Activated CD4-positive, alpha-beta T cell treated with anti-CD3 and anti-CD28 coated beads, Interleukin-2, amount 50 U/mL, for 48 hours (primary cell): Measurements from ENCODE around the gene KAT6B.

Source experiments
- DNase-seq, 2 experiments: peaks; one replicate each; pipeline ENCODE4 v3.0.0-alpha.2; 2020

Gene KAT6B

DNA sequence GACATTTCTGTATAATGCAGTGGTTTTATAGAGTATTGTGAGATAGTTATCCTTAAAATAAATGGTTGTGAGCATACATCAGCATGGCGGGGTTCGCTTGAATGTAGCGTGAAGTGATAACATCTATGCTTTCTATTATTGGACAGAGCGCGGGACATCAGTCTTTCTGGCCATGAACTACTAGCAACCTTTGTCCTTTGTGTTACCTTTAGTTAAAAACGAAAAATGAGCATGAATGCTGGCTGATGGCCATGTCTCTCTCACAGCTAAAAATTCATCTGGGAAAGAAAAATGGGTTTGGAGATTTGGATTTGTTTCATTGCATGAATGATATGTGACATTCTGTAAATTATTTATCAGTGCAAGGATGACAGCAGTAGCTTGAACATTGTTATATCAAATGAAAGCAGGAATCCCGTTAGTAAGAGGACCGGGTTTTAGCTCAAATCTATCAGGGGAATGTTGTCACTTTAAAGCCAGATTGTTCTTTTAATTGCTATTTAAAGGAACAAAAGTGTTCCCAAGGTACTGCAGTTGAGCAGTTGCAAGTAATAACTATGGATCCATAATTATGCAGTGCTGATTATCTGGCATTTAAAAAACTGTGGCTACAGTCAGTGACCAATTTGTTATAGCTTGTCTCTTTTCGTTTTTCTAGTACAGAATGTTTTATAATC lies 131.0 kb downstream of the KAT6B start:
- no peak for DNase-seq

DNA sequence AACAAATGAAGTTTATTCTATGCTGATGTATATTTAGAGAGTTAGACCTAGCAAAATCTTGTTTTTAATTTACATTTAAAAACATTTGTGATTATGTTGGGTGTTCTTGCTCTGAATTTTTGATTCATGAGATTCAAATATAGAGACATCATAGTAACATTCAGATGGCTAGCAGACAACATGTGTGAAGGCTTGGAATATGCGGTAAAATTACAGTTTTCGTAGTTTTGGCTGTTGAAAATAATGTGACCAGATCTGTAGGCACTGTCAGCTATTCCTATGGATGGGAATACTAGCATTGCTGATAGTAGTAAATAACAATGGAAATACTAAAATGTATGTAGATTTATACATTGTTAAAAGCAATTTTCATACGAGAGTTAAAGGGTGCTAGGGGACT lies 131.9 kb downstream of the KAT6B start:
- no peak for DNase-seq

DNA sequence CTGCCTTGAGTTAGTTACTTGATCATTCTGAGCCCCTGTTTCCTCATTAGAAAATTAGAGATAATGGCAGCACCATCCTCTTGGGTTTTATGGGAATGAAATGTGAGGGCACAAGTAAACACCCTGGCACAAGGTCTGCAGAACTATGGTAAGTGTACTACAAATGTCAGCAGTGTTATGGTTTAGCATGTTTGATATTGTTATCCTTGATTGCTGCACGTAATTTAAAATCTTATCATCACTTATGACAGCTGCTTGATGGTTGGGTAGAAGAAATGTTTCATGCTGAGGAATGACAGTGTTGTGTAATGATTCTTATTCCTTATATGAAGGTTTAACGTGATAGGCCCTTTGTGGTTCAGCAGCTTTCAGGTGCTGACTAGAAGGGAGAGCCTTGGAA lies 134.3 kb downstream of the KAT6B start:
- no peak for DNase-seq

DNA sequence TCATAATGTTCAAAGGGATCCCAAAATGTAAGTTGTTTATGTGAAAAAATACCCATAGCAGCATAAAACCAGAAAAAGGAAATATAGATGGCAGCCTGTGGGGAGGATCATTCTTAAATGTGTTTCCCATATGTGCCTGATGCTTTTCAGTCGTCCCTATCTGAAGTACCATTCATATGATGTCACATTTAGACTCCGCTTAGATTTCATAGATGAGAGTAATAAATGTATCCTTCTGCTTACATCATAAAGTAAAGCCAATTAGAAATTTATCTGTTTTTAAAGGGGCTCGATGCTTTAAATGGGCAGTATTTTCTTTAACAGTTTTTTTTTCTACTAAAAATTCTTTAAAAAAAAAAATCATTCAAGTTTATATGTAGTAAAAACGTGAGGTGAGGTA lies 136.1 kb downstream of the KAT6B start:
- no peak for DNase-seq

DNA sequence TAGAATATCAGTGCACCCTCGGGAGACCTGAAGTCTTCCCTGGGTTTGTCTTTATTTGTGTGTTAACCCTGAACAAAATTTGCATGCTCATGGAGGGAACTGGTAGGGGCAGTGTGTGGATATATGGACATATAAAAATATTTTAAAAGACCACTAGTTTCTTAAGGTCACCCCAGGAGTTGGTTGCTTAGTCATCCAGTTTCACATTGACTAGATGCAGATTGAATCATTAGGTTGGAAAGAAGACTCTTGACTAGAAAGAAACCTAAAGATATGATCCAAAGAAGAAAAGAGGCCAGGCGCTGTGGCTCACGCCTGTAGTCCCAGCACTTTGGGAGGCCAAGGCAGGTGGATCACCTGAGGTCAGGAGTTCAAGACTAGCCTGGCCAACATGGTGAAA lies 137.1 kb downstream of the KAT6B start:
- no peak for DNase-seq

DNA sequence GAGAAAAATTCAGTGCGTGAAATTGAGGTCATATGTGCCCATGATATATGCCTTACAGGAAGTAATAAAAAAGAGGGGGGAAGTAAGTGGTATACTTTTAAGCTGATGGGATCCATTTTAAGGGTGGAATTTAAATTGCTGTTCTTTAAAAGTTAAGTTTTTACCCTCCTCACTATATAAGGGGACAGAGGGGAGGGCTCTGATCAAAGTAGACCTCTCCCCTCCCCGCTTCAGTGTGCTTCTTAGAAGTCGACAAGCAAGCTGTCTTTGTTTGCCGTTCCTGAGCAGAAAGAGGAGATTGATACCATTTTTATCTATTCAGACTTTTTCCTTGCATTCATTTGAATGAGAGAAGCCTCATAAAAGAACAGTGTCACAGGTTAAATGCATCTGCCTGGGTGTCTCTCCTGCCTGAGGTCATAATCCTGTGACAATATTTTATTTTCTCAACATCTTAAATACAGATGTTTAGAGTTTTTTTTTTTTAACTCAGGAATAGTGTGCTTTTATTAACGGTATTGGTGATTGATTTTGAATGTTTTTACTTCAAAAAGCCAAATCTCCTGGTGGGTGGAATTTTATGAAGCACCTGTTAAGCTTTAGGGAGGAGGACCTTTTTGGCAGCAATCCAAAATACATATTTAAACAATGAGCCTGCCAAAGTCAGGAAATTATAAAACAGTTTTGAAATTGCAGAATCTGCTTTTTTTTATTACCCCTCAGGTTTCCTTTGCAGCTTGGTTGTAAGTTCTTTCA lies 141.7 kb downstream of the KAT6B start:
- DNase-seq: no peak

DNA sequence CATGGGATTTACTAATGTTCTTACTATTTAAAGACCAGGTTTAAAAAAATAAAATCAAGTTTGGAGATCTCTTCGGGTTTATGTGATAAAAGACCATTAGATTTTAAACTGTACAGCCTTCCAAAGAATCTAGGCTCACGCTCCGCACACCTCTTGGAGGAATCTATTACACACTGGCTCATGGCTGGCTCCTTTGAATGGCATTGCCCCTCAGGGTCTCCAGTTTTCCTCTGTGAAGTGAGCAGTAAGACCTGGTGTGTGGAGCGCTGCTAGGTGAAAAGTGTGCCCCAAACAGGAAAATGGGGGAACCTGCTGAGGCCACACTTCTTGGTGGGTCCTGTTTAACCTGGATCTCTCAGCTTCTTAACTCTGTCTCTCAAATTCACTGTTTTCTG lies 142.3 kb downstream of the KAT6B start:
- no peak for DNase-seq

DNA sequence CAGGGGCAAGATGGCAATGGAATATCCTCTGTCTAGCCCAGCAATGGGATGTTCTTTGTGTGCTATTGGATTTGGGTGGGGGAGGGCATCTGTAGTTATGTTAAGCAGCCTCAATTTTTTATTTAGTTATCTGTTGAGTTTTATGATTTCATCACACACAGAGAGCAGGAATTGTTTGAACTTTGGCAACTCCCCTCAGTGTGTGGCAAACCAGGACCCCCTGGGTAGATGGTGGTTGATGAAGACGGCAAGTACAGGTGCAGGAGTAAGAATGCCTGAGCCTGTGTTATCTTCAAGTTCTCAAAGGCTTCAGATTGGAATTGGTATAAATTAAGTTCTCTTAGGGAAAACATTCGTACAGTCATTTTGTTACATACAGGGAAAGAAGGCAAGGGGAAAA lies 142.7 kb downstream of the KAT6B start:
- no peak for DNase-seq

DNA sequence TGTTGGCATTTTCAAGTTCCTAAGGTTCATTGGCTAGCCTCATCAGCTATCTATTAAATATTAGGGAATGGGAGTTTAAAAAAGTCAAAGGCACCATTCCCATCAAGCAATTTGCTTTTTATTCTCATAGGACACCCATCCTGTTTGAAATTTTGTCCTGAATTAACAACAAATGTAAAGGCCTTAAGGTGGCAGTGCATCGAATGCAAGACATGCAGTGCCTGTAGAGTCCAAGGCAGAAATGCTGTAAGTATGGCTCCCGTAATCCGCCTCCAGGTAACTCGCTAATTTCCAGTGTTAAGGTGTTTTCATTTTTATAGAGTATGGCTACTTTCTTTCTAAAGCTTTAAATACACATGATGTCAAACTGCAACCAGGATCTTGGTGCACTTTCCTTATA lies 143.1 kb downstream of the KAT6B start:
- DNase-seq: no peak

DNA sequence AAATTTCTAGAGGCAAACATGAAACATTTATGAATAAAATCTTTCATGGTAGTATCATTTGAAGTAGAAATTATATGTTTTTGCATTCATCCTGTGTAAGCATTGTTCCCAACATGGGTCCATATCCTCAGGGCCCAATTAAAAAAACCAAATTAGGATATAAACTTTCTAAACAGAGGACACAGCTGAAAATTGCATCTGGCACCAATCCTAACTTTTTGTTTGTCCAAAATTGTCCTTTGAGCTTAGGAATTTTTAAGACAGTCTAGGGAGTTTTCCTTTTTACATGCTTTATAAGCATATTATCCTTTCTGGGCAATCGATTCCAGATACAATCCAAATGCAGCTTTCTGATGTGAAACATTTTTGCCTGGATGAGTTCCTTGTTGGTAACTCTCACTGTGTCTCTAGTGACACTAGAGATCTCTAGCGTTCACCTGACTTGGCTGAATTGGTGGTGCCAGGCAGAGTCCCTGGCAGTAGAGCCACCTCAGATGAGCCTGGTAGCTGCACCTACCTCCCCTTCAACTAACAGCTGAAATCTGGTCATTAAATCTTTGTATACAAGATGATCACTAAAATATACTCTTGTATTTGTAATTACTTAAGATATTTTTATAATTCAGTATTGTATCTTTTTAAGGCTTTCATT lies 147.5 kb downstream of the KAT6B start:
- no peak for DNase-seq

DNA sequence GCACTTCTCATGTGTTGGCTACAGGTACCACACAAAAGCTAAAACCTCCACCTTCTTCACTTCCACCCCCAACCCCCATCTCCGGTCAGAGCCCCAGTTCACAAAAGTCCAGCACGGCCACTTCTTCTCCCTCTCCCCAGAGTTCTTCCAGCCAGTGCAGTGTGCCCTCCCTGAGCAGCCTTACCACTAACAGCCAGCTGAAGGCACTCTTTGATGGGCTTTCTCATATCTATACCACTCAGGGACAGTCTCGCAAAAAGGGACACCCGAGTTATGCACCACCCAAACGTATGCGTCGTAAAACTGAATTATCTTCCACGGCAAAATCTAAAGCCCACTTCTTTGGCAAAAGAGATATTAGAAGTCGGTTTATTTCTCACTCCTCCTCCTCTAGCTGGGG lies 149.4 kb downstream of the KAT6B start:
- no peak for DNase-seq

DNA sequence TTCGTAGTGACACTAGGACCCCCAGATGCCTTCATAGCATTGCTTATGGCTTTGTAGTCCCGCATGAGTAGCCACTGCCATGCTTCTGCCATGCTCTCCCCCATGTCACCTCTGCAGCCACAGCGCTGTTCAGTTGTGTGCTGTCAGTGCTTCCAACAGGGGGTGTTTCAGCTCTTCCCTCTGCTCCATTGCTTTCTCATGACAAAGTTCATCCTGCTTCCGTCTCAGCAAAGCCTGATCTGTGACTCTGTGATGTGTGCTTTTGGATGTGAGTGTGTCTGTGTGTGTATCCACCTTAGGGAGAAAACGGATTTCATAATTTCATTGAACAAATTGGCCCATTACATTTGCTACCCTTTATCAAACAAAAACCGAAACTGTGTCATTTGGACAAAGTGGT lies 150.2 kb downstream of the KAT6B start:
- no peak for DNase-seq

DNA sequence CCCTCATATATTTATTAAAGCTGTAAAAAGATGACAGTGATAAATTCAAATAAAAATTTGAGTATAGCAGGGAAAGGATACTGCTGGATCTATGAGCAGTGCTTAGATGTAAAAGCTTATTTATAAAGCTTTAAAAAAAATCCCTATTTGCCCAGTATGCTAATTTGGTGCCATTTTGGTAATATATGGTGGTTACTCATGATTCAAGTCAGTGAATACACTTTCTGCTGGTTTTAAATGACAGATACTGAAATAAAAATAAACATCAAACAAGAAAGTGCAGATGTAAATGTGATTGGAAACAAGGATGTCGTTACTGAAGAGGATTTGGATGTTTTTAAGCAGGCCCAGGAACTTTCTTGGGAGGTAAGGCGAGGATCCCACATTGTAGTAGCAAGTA lies 150.7 kb downstream of the KAT6B start:
- DNase-seq: no peak

DNA sequence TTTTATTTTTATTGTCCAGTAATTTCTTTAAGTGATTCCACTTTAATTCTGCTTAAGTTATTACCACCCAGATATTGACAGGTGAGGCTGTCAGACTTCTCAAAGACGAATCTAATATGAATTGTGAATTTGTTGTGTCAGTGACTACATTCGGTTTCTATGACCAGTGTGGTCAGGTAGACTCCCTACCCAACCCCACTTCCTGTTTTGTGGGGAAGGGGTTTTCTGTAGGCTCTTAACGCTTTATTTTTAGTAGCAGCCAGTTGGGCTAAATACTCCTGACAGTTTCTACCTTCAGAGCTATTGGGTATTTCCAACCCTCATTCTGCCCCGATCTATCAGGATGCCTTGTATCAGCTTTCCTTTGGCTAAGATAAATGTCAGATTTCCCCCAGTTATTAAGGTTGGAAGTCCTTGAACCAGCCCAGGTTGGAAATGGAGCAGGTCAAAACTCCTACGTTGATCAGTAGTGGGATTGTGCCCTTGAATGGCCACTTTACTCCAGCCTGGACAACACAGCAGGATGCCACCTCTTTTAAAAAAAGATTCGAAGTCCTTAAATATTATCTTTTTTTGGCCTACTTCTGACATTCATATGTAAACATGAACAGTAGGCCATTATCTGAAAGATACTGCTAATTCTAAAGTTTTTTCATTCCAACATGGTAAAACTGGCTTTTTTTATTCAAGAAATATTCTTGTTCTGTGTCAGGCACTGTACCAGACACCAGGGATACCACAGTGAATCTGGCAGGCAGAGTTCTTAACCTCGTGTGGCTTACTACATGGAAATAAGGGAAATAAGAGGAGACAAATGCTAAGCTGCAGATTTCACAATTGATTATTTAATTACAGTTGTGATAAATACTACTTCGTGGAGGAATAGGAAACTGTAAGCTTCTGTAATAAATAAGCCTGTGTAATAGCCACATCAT lies 151.8 kb downstream of the KAT6B start:
- DNase-seq: peak in 1 of 2 experiments; percentile 33

DNA sequence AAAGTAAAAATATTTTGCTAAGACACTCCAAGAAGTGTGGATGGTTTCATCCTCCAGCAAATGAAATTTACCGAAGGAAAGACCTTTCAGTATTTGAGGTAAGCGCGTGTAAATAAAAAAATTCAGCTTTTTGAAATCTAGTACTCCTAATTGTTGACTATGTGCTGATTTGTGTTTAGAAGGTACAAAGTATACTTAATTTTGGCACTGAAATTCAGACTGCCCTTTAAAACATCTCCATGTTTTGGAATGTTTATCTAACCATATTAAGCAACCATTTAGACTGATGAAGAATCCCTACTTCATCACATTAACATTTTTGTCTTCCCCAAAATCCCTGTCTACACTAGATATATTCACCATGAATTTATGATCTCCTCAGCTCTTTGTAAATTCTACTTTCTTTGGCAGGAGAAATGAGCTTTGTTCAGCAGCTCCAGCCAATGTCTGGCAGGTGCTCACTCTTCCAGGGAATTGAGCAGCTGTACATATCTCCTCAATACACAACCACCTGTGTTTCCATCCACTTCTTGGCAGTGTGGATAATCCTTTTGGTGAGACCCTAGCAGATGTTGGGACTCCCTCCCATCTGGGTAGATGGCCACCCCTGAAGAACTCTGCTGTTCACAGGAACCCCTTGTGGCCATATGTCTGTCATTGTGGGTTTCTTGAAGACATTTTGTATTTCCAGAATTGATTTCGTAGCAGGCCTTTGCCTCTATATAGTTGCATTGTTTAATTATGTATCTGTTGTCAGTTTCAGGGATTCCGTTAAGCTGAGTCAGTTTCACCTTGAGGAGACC lies 155.6 kb downstream of the KAT6B start:
- no peak for DNase-seq

DNA sequence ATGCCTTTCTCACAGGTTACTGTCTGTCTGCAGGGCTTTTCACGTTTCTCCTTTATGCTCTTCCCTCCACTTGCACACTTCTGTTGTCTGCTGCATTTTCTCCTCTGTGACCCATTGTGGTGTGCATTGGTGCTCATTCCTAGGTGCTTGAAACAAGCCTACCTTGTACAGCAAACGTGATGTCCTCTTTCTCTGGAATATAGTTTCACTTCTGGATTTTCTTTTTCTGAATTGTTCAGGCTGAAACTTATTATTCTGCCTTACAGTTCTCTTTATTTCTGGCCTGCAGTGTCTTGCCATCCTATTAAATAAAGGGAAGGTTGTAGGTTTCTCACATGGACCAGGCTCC lies 156.2 kb downstream of the KAT6B start:
- no peak for DNase-seq

DNA sequence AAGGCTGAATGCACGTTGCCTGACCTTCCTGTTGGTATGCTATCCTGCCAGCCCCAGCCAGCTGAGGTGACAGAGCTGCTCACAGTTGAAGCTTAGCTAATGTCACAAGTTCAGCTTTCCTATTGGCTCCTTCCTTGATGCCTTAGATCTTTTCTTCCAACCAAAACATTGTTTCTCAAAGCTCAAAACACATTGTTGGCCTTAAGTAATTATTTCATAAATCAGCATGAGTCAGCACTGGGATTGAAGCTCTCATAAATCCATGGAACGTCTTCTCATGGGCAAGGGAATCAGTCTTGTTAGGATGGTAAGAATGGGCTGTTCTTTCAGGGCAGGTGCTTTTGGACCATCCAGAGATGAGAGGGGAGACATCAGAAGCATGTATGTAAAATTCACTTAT lies 157.0 kb downstream of the KAT6B start:
- DNase-seq: no peak

DNA sequence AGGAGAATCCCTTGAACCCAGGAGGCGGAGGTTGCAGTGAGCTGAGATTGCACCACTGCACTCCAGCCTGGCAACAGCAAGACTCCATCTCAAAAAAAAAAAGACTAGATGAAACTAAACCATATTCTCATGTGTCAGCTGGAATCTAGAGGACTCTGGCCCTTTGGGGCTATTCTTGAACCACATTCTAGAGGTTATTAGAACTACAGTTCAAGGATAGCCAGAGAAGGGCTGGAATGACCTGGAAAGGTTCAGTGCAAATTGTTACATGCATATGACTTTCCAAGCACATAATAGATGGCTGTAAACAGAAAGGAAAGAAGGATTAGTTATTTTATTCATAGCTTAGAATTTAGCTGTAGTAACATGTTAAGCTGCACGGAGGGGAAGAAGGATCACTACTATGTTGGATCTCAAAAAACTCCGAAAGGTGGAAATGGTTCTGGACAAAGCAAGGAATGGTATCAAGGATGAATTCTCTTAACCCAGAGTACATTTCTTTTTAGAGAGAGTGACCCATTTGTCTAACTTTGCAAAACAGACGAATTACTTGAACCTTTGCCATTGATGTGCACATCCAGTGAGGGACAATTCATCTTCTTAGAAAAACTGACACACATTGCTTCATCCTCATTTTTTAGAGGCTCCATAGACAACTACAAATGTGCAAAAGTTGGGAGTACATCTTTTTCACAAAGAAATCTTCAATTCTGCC lies 161.1 kb downstream of the KAT6B start:
- DNase-seq: no peak

DNA sequence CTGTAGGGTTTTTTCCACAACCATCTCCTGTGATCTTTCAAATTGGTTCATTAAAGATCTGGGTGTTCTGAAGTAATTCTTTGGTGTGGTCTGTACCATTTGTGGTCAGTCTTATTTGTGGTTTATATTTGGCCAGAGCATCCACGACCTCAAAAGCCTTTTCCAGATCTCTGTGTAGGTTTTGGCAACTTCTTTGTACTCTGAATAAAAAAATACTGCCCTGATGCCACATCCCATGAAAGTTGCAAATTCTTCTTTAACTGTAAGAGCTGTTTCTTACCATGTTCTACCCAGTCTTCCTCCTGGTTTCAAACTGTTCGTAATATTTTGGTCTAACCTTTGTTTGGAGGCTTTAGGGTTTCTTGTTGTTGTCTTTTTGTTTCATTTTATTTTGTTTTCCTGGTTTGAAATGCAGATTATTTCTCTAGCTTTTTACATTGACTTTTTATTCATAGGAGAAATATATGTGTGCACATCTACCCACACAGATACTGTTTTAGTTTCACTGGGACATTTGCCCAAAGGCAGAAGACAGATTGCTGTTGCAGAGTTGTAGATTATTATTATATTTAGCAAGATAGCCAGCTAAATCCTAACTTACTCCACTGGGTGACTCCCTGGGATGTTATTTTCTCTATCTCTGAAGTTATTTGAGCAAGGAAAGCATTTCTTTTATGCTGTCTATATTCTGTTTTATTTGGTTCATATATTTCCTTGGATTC lies 161.8 kb downstream of the KAT6B start:
- no peak for DNase-seq

DNA sequence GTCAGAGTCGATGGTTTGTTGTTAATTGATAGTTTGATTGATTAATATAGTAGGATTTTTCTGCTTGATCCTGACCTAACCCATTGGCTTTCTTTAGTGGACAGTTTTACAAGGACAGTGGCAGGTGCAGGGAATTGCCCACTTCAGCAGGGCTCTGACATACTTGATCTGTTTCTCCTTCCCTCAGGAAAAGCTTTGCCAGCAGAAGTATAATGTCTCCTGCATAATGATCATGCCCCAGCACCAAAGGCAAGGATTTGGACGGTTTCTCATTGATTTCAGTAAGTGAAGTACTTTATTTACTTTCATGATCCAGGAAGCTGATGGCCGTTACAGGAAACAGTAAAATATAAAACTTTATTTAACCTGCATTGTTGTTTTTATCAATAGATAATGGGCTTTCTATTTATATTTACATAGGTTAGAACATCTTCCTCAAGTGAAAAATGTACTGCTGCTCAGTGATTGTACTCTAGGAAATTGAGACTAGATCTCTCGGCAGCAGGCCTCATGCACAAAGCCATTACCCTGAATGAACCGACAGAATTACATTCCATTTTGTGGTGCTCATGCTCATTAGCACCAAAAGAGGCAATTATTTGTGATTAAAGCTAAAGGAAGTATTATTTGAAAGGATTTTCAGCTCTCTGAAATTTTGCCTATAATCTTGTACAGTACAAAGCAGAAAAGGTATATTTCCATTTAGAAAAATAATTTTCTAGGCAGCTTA lies 162.6 kb downstream of the KAT6B start:
- DNase-seq: no peak
